ENCODE data around the gene SH2D3C. TPM values are rescaled to one million over a fixed set of nuclear protein-coding genes. Genes with fewer than 3 reads are reported as not detected.
A peak's percentile ranks its signal among the peaks of the same experiment; 100 is the strongest.

Gene SH2D3C
- total and polyA plus RNA-seq, 8 donors: 1.4 to 7.1 (median 2.5) TPM

GRCh38 chr9:127714951-127715469 lies 63.5 kb downstream of the SH2D3C start:
- ATAC-seq (peak; percentile 50 to 59 (median 54)), DNase-seq (peak in 3 of 6 donors; percentile 44 to 77 (median 76)), FAIRE-seq (no peak)
- Histone ChIP-seq H3K4me3 (peak overlapping the region; percentile 49 to 85 (median 72)), H3K27ac (peak overlapping the region; percentile 74 to 80 (median 76)), H3K9me3 (no peaks in the 10 kb centered on the region), H3K27me3 (no peaks in the 10 kb centered on the region), H3K4me1 (peaks cover 0 to 14% (median 9%) of the 10 kb centered on the region in 3 donors), H3K36me3 (no peaks in the 10 kb centered on the region)
- no peak for TF ChIP-seq CTCF (IDR thresholded peaks at IDR 0.05)
- WGBS, 2 donors: 0% methylated on average over 43 to 44 of the region's 44 CpGs
- intact Hi-C loops (cut with DNase I): no loop called here

GRCh38 chr9:127714020-127714750 lies 64.3 kb downstream of the SH2D3C start:
- intact Hi-C loops (cut with DNase I): no loop called here
- peak in 1 of 6 donors; percentile 76 for DNase-seq
- H3K4me3 ChIP-seq: peak overlapping the region in 3 of 4 donors; percentile 71 to 85 (median 74)

GRCh38 chr9:127712867-127713266 lies 65.6 kb downstream of the SH2D3C start:
- Histone ChIP-seq H3K36me3 (no peaks in the 10 kb centered on the region), H3K4me1 (peaks cover 0 to 14% (median 9%) of the 10 kb centered on the region in 3 donors), H3K9me3 (no peaks in the 10 kb centered on the region), H3K27ac (no peak overlapping the region), H3K4me3 (no peak overlapping the region), H3K27me3 (no peaks in the 10 kb centered on the region)
- DNase-seq: peak in 1 of 6 donors; percentile 76
- TF ChIP-seq CTCF (IDR thresholded peaks at IDR 0.05): no peak
- WGBS, 2 donors: 91 to 94% methylated on average over 10 of the region's 10 CpGs
- no peak for ATAC-seq
- intact Hi-C loops (cut with DNase I): no loop called here
- FAIRE-seq: no peak

More at GRCh38 chr9:127714020-127714750, 64.3 kb downstream of the SH2D3C start:
- ATAC-seq (no peak), FAIRE-seq (no peak)
- Histone ChIP-seq H3K9me3 (no peaks in the 10 kb centered on the region), H3K4me1 (peaks cover 0 to 14% (median 9%) of the 10 kb centered on the region in 3 donors), H3K27ac (no peak overlapping the region), H3K36me3 (no peaks in the 10 kb centered on the region), H3K27me3 (no peaks in the 10 kb centered on the region)
- no peak for TF ChIP-seq CTCF (IDR thresholded peaks at IDR 0.05)
- 72 to 73% methylated on average over 19 of the region's 19 CpGs for WGBS, 2 donors

- H3K27me3 ChIP-seq: no peaks in the 10 kb centered on the region
- no peaks in the 10 kb centered on the region for H3K9me3 ChIP-seq
- 88 to 92% methylated on average over 11 of the region's 11 CpGs for WGBS, 2 donors
- no peak overlapping the region for H3K4me3 ChIP-seq
- no peak for TF ChIP-seq CTCF (IDR thresholded peaks at IDR 0.05)
- no peak for DNase-seq
- H3K4me1 ChIP-seq: peaks cover 0 to 14% (median 9%) of the 10 kb centered on the region in 3 donors
- intact Hi-C loops (cut with DNase I): no loop called here
- no peak overlapping the region for H3K27ac ChIP-seq
- no peak for FAIRE-seq
- H3K36me3 ChIP-seq: no peaks in the 10 kb centered on the region
- ATAC-seq: no peak
These were observed 66.1 kb downstream of the SH2D3C start for GRCh38 chr9:127712371-127712770.

GRCh38 chr9:127711831-127712274 lies 66.6 kb downstream of the SH2D3C start:
- no peak for FAIRE-seq
- Histone ChIP-seq H3K27ac (no peak overlapping the region), H3K4me1 (peaks cover 0 to 14% (median 13%) of the 10 kb centered on the region in 3 donors), H3K4me3 (no peak overlapping the region), H3K9me3 (no peaks in the 10 kb centered on the region), H3K27me3 (no peaks in the 10 kb centered on the region), H3K36me3 (no peaks in the 10 kb centered on the region)
- 92 to 93% methylated on average over 6 to 11 of the region's 11 CpGs for WGBS, 2 donors
- no peak for ATAC-seq
- intact Hi-C loops (cut with DNase I): no loop called here
- TF ChIP-seq CTCF (IDR thresholded peaks at IDR 0.05): no peak
- peak in 1 of 6 donors; percentile 66 for DNase-seq

All from pancreas (tissue), 10 donors.